Sigmoid colon (tissue), 4 donors: ENCODE results near the gene ALX4.

Experiments
- EP300 ChIP-seq, 4 donors: sonication (generic); formaldehyde crosslinking; IDR thresholded peaks; one replicate each; pipeline ENCODE4 v1.6.1; 2017; ENCODE audit warnings: antibody characterized with exemption in 4 of 4
- POLR2A ChIP-seq, 2 donors: fragments of 450-650 bp; IDR thresholded peaks; one replicate each; pipeline ENCODE4 v1.6.1; 2016; ENCODE audit warnings: antibody characterized with exemption in 2 of 2, mild to moderate bottlenecking in 2 of 2, moderate library complexity in 2 of 2
- POLR2AphosphoS5 ChIP-seq, 4 donors: sonication (generic); formaldehyde crosslinking; IDR thresholded peaks; one replicate each; pipeline ENCODE4 v1.6.1; 2017; ENCODE audit warnings: antibody characterized with exemption in 4 of 4
- TF ChIP-seq, protein P1 (sequence below), 4 experiments: fragments of 450-650 bp in 3 of 4; fragments of 200-600 bp in 1 of 4; IDR thresholded peaks; one replicate each; pipeline ENCODE4 v1.5.1; 2016 to 2019; ENCODE audit warnings: antibody characterized with exemption in 4 of 4, mild to moderate bottlenecking in 3 of 4, moderate library complexity in 2 of 4

DNA sequence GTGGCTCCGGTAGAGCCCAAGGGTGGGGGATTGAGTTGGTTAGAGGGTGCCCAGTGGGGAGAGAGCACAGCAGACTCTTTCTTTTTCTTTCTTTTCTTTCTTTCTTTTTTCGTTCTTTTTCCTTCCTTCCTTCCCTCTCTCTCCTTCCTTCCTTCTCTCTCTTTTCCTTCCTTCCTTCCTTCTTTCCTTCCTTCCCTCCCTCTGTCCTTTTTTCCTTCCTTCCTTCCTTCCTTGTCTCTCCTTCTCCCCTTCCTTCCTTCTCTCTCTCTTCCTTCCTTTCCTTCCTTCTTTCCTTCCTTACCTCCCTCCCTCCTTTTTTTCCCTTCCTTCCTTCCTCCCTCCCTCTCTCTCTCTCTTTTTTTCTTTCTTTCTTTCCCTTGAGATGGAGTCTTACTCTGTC lies 4.8 kb upstream of the ALX4 start:
- TF ChIP-seq POLR2A (IDR thresholded peaks at IDR 0.05) = no peak
- no peak for TF ChIP-seq POLR2AphosphoS5 (IDR thresholded peaks at IDR 0.05)
- TF ChIP-seq, protein P1, sequence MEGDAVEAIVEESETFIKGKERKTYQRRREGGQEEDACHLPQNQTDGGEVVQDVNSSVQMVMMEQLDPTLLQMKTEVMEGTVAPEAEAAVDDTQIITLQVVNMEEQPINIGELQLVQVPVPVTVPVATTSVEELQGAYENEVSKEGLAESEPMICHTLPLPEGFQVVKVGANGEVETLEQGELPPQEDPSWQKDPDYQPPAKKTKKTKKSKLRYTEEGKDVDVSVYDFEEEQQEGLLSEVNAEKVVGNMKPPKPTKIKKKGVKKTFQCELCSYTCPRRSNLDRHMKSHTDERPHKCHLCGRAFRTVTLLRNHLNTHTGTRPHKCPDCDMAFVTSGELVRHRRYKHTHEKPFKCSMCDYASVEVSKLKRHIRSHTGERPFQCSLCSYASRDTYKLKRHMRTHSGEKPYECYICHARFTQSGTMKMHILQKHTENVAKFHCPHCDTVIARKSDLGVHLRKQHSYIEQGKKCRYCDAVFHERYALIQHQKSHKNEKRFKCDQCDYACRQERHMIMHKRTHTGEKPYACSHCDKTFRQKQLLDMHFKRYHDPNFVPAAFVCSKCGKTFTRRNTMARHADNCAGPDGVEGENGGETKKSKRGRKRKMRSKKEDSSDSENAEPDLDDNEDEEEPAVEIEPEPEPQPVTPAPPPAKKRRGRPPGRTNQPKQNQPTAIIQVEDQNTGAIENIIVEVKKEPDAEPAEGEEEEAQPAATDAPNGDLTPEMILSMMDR (IDR thresholded peaks at IDR 0.05) = no peak
- TF ChIP-seq EP300 (IDR thresholded peaks at IDR 0.05) = no peak
